Esophagus (tissue), 2 donors: ENCODE data around the gene GABRD. TPM values are rescaled to one million over a fixed set of nuclear protein-coding genes. Genes with fewer than 3 reads are reported as not detected.
"Not testable (repeated sequence)": the region's sequence is repeated elsewhere in the genome, so short reads cannot be mapped to it uniquely, and the experiment has no call there.

ENCODE experiments used
- H3K27ac ChIP-seq, 2 donors: one replicate each; pipeline ENCODE4 v1.5.1; 2013; ENCODE audit warnings: low read depth in 2 of 2, mild to moderate bottlenecking in 2 of 2, inconsistent platforms in 1 of 2, low read length in 1 of 2, moderate library complexity in 1 of 2
- H3K27me3 ChIP-seq, 2 donors: one replicate each; pipeline ENCODE4 v1.6.1; 2013; ENCODE audit warnings: low read length in 2 of 2, control low read depth in 1 of 2, mild to moderate bottlenecking in 1 of 2; ENCODE audit not compliant: insufficient read depth in 2 of 2, control insufficient read depth in 1 of 2
- H3K36me3 ChIP-seq, 2 donors: one replicate each; pipeline ENCODE4 v1.6.1; 2013; ENCODE audit warnings: low read length in 1 of 2; ENCODE audit not compliant: control insufficient read depth in 2 of 2, insufficient read depth in 2 of 2
- H3K4me1 ChIP-seq, 2 donors: one replicate each; pipeline ENCODE4 v1.6.1; 2013; ENCODE audit warnings: low read length in 1 of 2; ENCODE audit not compliant: control insufficient read depth in 2 of 2, insufficient read depth in 2 of 2
- H3K4me3 ChIP-seq, 2 donors: one replicate each; pipeline ENCODE4 v1.5.1; 2013; ENCODE audit warnings: low read length in 2 of 2, mild to moderate bottlenecking in 2 of 2, low read depth in 1 of 2, moderate library complexity in 1 of 2
- H3K9me3 ChIP-seq, 2 donors: one replicate each; pipeline ENCODE4 v1.6.1; 2013; ENCODE audit warnings: mild to moderate bottlenecking in 2 of 2, low read depth in 1 of 2, low read length in 1 of 2, moderate library complexity in 1 of 2; ENCODE audit not compliant: control insufficient read depth in 2 of 2, insufficient read depth in 1 of 2
- WGBS, 2 donors: extraction: QIAGEN DNeasy Blood & Tissue Kit; methylation state at CpG; one replicate each; pipeline ENCODE4 v1.1.7; 2013; 5-methylcytosine and 5-hydroxymethylcytosine counted together
- polyA plus RNA-seq, 2 donors: library from polyadenylated mRNA; stranded (reverse); fragments of 200-250 nt; gene quantifications; one replicate each; pipeline ENCODE4 v1.2.3, GENCODE V29; 2013
- donor health status: healthy with polysubstance abuse.
- donor health status: Bipolar disorder and iron deficiency.

Gene GABRD
- polyA plus RNA-seq, 2 donors: 0.27 to 0.90 TPM

DNA sequence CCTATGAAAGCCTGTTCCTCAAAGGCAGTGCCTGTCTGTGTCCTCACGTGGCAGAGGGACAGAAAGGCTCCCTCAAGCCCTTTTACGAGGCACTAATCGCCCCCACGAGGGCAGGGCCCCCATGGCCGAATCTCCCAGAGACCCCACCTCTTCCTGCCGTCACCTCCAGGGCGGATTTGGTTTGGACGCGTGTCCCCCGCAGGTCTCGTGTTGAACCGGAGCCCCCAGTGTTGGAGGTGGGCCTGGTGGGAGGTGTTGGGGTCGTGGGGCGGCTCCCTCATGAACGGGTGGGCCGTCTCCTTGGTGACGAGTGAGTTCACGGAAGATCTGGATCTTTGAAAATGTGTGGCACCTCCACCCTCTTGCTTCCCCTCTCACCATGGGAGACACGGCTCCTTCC lies 43.1 kb upstream of the GABRD start:
- Histone ChIP-seq H3K4me3 (no peak overlapping the region), H3K27ac (no peak overlapping the region), H3K36me3 (no peaks in the 10 kb centered on the region), H3K9me3 (peaks cover 0 to 14% of the 10 kb centered on the region in 2 donors), H3K27me3 (no peaks in the 10 kb centered on the region), H3K4me1 (peaks cover 0 to 3% of the 10 kb centered on the region in 2 donors)
- WGBS, 2 donors: 81 to 82% methylated on average over 14 to 19 of the region's 19 CpGs

DNA sequence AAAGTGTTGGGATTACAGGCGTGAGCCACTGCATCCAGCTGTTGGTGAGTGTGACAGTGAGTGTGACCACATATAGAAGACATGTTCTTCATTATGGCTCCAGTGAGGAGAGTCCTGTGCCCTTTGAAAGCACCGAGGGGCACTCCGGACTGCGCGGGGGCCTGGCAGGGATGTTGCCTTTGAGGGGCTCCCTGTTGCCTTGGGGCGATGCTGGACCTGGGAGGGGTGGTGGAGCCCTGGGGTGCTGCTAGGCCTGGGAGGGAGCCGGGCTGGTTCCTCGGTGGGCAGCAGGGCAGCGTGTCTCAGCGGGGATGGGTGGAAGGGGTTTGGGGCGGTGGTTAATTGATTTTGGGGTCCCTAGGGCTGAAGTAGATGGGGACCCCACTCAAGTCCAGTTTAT lies 41.0 kb upstream of the GABRD start:
- Histone ChIP-seq H3K27ac (no peak overlapping the region), H3K4me3 (no peak overlapping the region), H3K4me1 (peaks cover 0 to 3% of the 10 kb centered on the region in 2 donors), H3K36me3 (no peaks in the 10 kb centered on the region), H3K9me3 (peaks cover 0 to 7% of the 10 kb centered on the region in 2 donors), H3K27me3 (no peaks in the 10 kb centered on the region)
- WGBS, 2 donors: 93% methylated on average over 11 of the region's 11 CpGs

DNA sequence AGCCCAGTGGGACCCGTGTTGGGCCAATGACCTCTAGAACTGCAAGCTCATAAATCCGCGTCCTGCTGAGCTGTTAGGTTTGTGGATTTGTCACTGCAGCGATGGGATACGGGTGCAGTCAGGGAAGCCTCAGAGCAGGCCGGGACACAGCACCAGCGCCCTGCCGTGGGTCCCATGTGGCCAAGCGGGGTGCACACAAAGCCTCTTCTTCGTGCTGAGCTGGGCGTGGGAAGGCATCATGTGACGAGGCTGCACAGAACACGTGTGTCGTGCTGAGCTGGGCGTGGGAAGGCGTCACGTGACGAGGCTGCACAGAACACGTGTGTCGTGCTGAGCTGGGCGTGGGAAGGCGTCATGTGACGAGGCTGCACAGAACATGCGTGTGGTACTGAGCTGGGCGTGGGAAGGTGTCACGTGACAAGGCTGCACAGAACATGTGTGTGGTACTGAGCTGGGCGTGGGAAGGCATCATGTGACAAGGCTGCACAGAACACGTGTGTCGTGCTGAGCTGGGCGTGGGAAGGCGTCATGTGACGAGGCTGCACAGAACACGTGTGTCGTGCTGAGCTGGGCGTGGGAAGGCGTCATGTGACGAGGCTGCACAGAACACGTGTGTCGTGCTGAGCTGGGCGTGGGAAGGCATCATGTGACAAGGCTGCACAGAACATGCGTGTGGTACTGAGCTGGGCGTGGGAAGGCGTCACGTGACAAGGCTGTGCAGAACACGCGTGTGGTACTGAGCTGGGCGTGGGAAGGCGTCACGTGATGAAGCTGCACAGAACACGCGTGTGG lies 40.3 kb upstream of the GABRD start:
- not testable (repeated sequence) for H3K4me3 ChIP-seq, H3K36me3 ChIP-seq, H3K9me3 ChIP-seq, H3K27ac ChIP-seq, H3K27me3 ChIP-seq, H3K4me1 ChIP-seq
- WGBS, 2 donors: 92 to 93% methylated on average over 43 to 51 of the region's 51 CpGs

DNA sequence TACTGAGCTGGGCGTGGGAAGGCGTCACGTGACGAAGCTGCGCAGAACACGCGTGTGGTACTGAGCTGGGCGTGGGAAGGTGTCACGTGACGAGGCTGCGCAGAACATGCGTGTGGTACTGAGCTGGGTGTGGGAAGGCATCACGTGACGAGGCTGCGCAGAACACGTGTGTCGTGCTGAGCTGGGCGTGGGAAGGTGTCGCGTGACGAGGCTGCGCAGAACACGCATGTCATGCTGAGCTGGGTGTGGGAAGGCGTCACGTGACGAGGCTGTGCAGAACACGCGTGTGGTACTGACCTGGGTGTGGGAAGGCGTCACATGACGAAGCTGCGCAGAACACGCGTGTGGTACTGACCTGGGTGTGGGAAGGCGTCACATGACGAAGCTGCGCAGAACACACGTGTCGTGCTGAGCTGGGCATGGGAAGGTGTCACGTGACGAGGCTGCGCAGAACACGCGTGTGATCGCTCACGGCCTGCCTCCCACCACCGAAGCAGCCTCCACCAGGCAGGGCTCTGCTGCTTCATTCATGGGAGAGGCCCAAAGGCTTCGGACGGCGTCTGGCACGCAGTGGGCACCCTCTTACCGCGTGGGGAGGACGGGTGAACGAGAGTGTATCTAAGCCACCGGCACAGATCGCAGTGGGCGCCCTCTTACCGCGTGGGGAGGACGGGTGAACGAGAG lies 39.5 kb upstream of the GABRD start:
- Histone ChIP-seq H3K9me3 (peaks cover 0 to 7% of the 10 kb centered on the region in 2 donors), H3K4me1 (peaks cover 0 to 3% of the 10 kb centered on the region in 2 donors), H3K4me3 (no peak overlapping the region), H3K36me3 (no peaks in the 10 kb centered on the region), H3K27ac (no peak overlapping the region), H3K27me3 (no peaks in the 10 kb centered on the region)
- 96 to 97% methylated on average over 59 to 61 of the region's 61 CpGs for WGBS, 2 donors

DNA sequence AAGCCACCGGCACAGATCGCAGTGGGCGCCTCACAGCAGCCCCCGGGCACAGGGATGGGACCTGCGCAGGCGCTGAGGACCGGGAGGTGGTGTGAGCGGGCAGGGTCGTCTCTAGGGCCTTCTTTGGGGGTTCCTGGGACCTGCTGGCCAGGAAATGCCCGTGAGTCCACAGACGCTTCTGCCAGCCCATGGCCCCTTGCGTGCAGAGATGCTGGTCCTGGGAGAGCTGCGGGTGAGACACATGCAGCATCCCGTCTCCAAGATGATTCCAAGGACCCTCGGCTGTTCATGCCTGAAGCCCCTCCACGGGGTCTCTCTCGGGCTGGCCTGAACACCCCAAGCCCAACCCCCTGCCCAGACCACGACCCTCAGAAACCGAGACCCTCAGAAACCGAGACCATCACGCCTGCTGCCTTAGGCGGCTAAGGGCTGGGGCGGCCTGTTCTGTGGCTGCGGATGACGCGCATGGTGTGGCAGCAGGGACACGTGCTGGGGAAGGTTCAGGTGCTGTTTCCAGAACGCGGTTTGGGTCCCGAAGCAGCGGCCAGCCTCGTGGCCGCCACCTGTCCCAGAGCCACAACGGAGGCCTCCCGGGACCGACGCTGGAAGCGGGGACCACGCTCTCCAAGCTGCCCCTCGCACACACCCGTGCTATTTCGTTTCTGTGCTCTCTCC lies 38.5 kb upstream of the GABRD start:
- Histone ChIP-seq H3K9me3 (peaks cover 0 to 7% of the 10 kb centered on the region in 2 donors), H3K36me3 (no peaks in the 10 kb centered on the region), H3K27me3 (no peaks in the 10 kb centered on the region), H3K27ac (no peak overlapping the region), H3K4me1 (peaks cover 0 to 3% of the 10 kb centered on the region in 2 donors), H3K4me3 (no peak overlapping the region)
- WGBS, 2 donors: 94 to 95% methylated on average over 42 of the region's 42 CpGs

DNA sequence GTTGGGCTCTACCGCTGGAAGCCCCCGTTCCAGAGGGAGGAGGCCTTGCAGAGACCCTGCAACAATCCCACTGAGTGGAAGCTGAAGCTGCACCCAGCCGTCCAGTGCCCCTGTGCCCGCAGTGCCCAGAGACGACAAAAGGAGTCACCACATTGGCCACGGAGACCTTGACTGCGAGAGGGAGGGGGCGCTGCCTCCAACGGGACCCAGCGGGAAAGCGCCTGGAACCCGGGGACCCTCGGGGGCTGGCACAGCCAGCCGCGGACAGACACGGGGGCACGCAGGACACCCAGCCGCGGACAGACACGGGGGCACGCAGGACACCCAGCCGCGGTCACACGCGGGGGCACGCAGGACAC lies 38.0 kb upstream of the GABRD start:
- Histone ChIP-seq H3K36me3 (no peaks in the 10 kb centered on the region), H3K27ac (no peak overlapping the region), H3K9me3 (peaks cover 0 to 7% of the 10 kb centered on the region in 2 donors), H3K4me1 (peaks cover 0 to 3% of the 10 kb centered on the region in 2 donors), H3K27me3 (no peaks in the 10 kb centered on the region), H3K4me3 (no peak overlapping the region)
- WGBS, 2 donors: 96% methylated on average over 26 of the region's 26 CpGs

DNA sequence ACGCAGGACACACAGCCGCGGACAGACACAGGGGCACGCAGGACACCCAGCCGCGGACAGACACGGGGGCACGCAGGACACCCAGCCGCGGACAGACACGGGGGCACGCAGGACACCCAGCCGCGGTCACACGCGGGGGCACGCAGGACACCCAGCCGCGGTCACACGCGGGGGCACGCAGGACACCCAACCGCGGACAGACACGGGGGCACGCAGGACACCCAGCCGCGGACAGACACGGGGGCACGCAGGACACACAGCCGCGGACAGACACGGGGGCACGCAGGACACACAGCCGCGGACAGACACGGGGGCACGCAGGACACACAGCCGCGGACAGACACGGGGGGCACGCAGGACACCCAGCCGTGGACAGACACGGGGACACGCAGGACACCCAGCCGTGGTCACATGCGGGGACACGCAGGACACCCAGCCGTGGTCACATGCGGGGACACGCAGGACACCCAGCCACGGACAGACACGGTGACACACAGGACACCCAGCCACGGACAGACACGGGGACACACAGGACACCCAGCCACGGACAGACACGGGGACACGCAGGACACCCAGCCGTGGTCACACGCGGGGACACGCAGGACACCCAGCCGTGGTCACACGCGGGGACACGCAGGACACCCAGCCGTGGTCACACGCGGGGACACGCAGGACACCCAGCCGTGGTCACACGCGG lies 37.4 kb upstream of the GABRD start:
- not testable (repeated sequence) for H3K4me3 ChIP-seq, H3K36me3 ChIP-seq, H3K27me3 ChIP-seq, H3K27ac ChIP-seq, H3K9me3 ChIP-seq, H3K4me1 ChIP-seq
- 94 to 97% methylated on average over 65 to 72 of the region's 73 CpGs for WGBS, 2 donors

GRCh38 chr1:1982379-1983232 lies 36.5 kb upstream of the GABRD start:
- no peaks in the 10 kb centered on the region for H3K27me3 ChIP-seq
- WGBS, 2 donors: 85 to 89% methylated on average over 36 of the region's 36 CpGs
- peaks cover 0 to 7% of the 10 kb centered on the region in 2 donors for H3K9me3 ChIP-seq
- H3K4me1 ChIP-seq: peaks cover 0 to 3% of the 10 kb centered on the region in 2 donors
- H3K4me3 ChIP-seq: no peak overlapping the region
- H3K27ac ChIP-seq: no peak overlapping the region
- H3K36me3 ChIP-seq: no peaks in the 10 kb centered on the region
